ENCODE measurements around the gene KDM4F. TPM values are rescaled to one million over a fixed set of nuclear protein-coding genes. Genes with fewer than 3 reads are reported as not detected.

KDM4F gene
- total and polyA plus RNA-seq, 4 experiments from 2014 or later, result not detected

Other genes with a start within 250 kb of the KDM4F start
- gene CWC15, start 75.9 kb upstream of the KDM4F start, total RNA-seq, result 10 to 100 TPM; 62.7 to 69.4 TPM
- 10 to 100 TPM; 64.6 to 67.8 TPM for gene CWC15, start 75.9 kb upstream of the KDM4F start, polyA plus RNA-seq
- gene KDM4D, start 75.7 kb upstream of the KDM4F start, total RNA-seq, result under 1 TPM; 0.32 to 0.39 TPM
- under 1 TPM; 0.21 to 0.37 TPM for gene KDM4D, start 75.7 kb upstream of the KDM4F start, polyA plus RNA-seq
- not detected for gene KDM4E, start 24.2 kb upstream of the KDM4F start, total RNA-seq
- not detected for gene KDM4E, start 24.2 kb upstream of the KDM4F start, polyA plus RNA-seq
- 100 to 1,000 TPM; 107 to 117 TPM for gene SRSF8, start 17.5 kb downstream of the KDM4F start, total RNA-seq
- 100 to 1,000 TPM; 104 to 147 TPM for gene SRSF8, start 17.5 kb downstream of the KDM4F start, polyA plus RNA-seq
- gene ENDOD1, start 40.4 kb downstream of the KDM4F start, total RNA-seq, result 10 to 100 TPM; 12.8 to 13.3 TPM
- gene ENDOD1, start 40.4 kb downstream of the KDM4F start, polyA plus RNA-seq, result 10 to 100 TPM in 1 of 2 donors, 1 to 10 TPM in 1; 7.2 to 10.3 TPM
- 100 to 1,000 TPM; 204 to 211 TPM for gene SESN3, start 181.8 kb downstream of the KDM4F start, total RNA-seq
- gene SESN3, start 181.8 kb downstream of the KDM4F start, polyA plus RNA-seq, result 1 to 10 TPM; 1.8 to 3.4 TPM

Data from CD4-positive, alpha-beta memory T cell (primary cell).